Neural progenitor cell (in vitro differentiated cells): Measurements from ENCODE around the gene TTLL10. TPM values are rescaled to one million over a fixed set of nuclear protein-coding genes. Genes with fewer than 3 reads are reported as not detected.

Source experiments
- DNase-seq: peaks from one replicate; pipeline ENCODE4 v3.0.0-alpha.2; 2016; ENCODE audit warnings: low spot score
- H2AFZ ChIP-seq: fragments of 200-600 bp; sonication (generic); replicated peaks from 2 replicates; pipeline ENCODE4 v1.6.1; 2016; ENCODE audit warnings: antibody characterized with exemption
- H3F3A ChIP-seq: fragments of 200-600 bp; sonication (generic); 2 replicates; pipeline ENCODE4 v1.6.1; 2016; ENCODE audit warnings: antibody characterized with exemption, low read depth
- H3K27ac ChIP-seq: fragments of 200-600 bp; sonication (generic); 2 replicates; pipeline ENCODE4 v1.5.1; 2016; ENCODE audit warnings: mild to moderate bottlenecking
- H3K27me3 ChIP-seq: fragments of 200-600 bp; sonication (generic); 2 replicates; pipeline ENCODE4 v1.6.1; 2016; ENCODE audit warnings: mild to moderate bottlenecking, moderate library complexity
- H3K36me3 ChIP-seq: fragments of 200-600 bp; sonication (generic); 2 replicates; pipeline ENCODE4 v1.5.1; 2016
- H3K4me1 ChIP-seq: fragments of 200-600 bp; sonication (generic); 2 replicates; pipeline ENCODE4 v1.6.1; 2016; ENCODE audit warnings: mixed run types
- H3K4me2 ChIP-seq: fragments of 200-600 bp; sonication (generic); 2 replicates; pipeline ENCODE4 v1.6.1; 2016
- H3K4me3 ChIP-seq: fragments of 200-600 bp; sonication (generic); 2 replicates; pipeline ENCODE4 v1.5.1; 2016
- H3K79me2 ChIP-seq: fragments of 200-600 bp; sonication (generic); 2 replicates; pipeline ENCODE4 v1.6.1; 2016; ENCODE audit warnings: low read depth
- H3K9ac ChIP-seq: fragments of 200-600 bp; sonication (generic); 2 replicates; pipeline ENCODE4 v1.6.1; 2016
- H3K9me3 ChIP-seq: fragments of 200-600 bp; sonication (generic); 2 replicates; pipeline ENCODE4 v1.5.1; 2016; ENCODE audit warnings: low read depth
- H4K20me1 ChIP-seq: fragments of 200-600 bp; sonication (generic); 2 replicates; pipeline ENCODE4 v1.6.1; 2016; ENCODE audit warnings: low read depth
- H3K27ac Mint-ChIP-seq: 3 replicates; pipeline ENCODE4 v1.8.0; 2021; ENCODE audit warnings: mixed read lengths
- H3K27me3 Mint-ChIP-seq: 2 replicates; pipeline ENCODE4 v1.8.0; 2022; ENCODE audit warnings: low read depth, mild to moderate bottlenecking, inconsistent platforms, moderate library complexity, mixed read lengths; ENCODE audit not compliant: insufficient read depth
- H3K36me3 Mint-ChIP-seq: 3 replicates; pipeline ENCODE4 v1.8.0; 2021; ENCODE audit warnings: mixed read lengths
- H3K4me1 Mint-ChIP-seq: 3 replicates; pipeline ENCODE4 v1.8.0; 2021; ENCODE audit warnings: mixed read lengths
- H3K4me3 Mint-ChIP-seq: 3 replicates; pipeline ENCODE4 v1.8.0; 2021; ENCODE audit warnings: mild to moderate bottlenecking, moderate library complexity, mixed read lengths
- H3K9me3 Mint-ChIP-seq: 3 replicates; pipeline ENCODE4 v1.8.0; 2020; ENCODE audit warnings: mixed read lengths
- CTCF ChIP-seq: fragments of 200-600 bp; sonication (generic); IDR thresholded peaks from 2 replicates; pipeline ENCODE4 v1.5.1; 2017; ENCODE audit warnings: antibody characterized with exemption, mild to moderate bottlenecking
- EZH2 ChIP-seq: fragments of 200-600 bp; sonication (generic); IDR thresholded peaks from 2 replicates; pipeline ENCODE4 v1.6.1; 2017; ENCODE audit warnings: antibody characterized with exemption, mild to moderate bottlenecking, moderate library complexity
- EZH2phosphoT487 ChIP-seq: fragments of 200-600 bp; sonication (generic); IDR thresholded peaks from 2 replicates; pipeline ENCODE4 v1.6.1; 2017; ENCODE audit warnings: antibody characterized with exemption
- total RNA-seq: library from RNA; depleted of rRNA; stranded (reverse); fragments of >200 nt; gene quantifications from 2 replicates; pipeline ENCODE4 v1.2.3, GENCODE V29; 2015; ENCODE audit warnings: low replicate concordance

TTLL10 gene
- total RNA-seq, 1 donor from 2014 or later, result not detected

- H3F3A ChIP-seq, result no peaks in the 10 kb centered on the region
- H3K9ac ChIP-seq, result no peak overlapping the region
- TF ChIP-seq CTCF, result no peak
- no peak for TF ChIP-seq EZH2phosphoT487
- no peak for TF ChIP-seq EZH2
- no peak overlapping the region for H2AFZ ChIP-seq
- H3K27me3 Mint-ChIP-seq, result peaks cover 5% of the 10 kb centered on the region
- H3K79me2 ChIP-seq, result no peaks in the 10 kb centered on the region
- no peaks in the 10 kb centered on the region for H3K9me3 ChIP-seq
- no peak overlapping the region for H3K4me2 ChIP-seq
- no peaks in the 10 kb centered on the region for H3K36me3 ChIP-seq
- no peaks in the 10 kb centered on the region for H3K27me3 ChIP-seq
- H3K9me3 Mint-ChIP-seq, result no peaks in the 10 kb centered on the region
- H3K4me1 ChIP-seq, result no peaks in the 10 kb centered on the region
- H3K36me3 Mint-ChIP-seq, result no peaks in the 10 kb centered on the region
- DNase-seq, result no peak
- peaks cover 10% of the 10 kb centered on the region for H3K4me1 Mint-ChIP-seq
- no peak overlapping the region for H3K27ac Mint-ChIP-seq
- no peaks in the 10 kb centered on the region for H4K20me1 ChIP-seq
- no peak overlapping the region for H3K4me3 ChIP-seq
- H3K4me3 Mint-ChIP-seq, result no peak overlapping the region
- no peak overlapping the region for H3K27ac ChIP-seq
Measured at GRCh38 chr1:1146026-1146425, 27.7 kb upstream of the TTLL10 start.

GRCh38 chr1:1146596-1146995 lies 27.1 kb upstream of the TTLL10 start:
- Histone ChIP-seq H3F3A (no peaks in the 10 kb centered on the region), H3K4me2 (no peak overlapping the region), H3K79me2 (no peaks in the 10 kb centered on the region), H3K27me3 (no peaks in the 10 kb centered on the region), H3K27ac (no peak overlapping the region), H3K4me1 (no peaks in the 10 kb centered on the region), H3K36me3 (no peaks in the 10 kb centered on the region), H3K9me3 (no peaks in the 10 kb centered on the region), H3K9ac (no peak overlapping the region), H3K4me3 (no peak overlapping the region), H4K20me1 (no peaks in the 10 kb centered on the region), H2AFZ (no peak overlapping the region)
- Mint-ChIP-seq H3K4me1 (peaks cover 10% of the 10 kb centered on the region), H3K27ac (peak overlapping the region; percentile 97), H3K36me3 (no peaks in the 10 kb centered on the region), H3K27me3 (peaks cover 5% of the 10 kb centered on the region), H3K4me3 (no peak overlapping the region), H3K9me3 (no peaks in the 10 kb centered on the region)
- TF ChIP-seq EZH2phosphoT487 (no peak), CTCF (no peak), EZH2 (no peak)
- DNase-seq, result no peak

GRCh38 chr1:1148061-1148460 lies 25.6 kb upstream of the TTLL10 start:
- Histone ChIP-seq H3K4me3 (no peak overlapping the region), H3K27ac (no peak overlapping the region), H3K79me2 (no peaks in the 10 kb centered on the region), H4K20me1 (no peaks in the 10 kb centered on the region), H3K27me3 (no peaks in the 10 kb centered on the region), H3K9ac (no peak overlapping the region), H2AFZ (no peak overlapping the region), H3F3A (peaks cover 10% of the 10 kb centered on the region), H3K9me3 (no peaks in the 10 kb centered on the region), H3K4me2 (no peak overlapping the region), H3K36me3 (no peaks in the 10 kb centered on the region), H3K4me1 (no peaks in the 10 kb centered on the region)
- H3K4me3 Mint-ChIP-seq, result no peak overlapping the region
- TF ChIP-seq CTCF (no peak), EZH2phosphoT487 (no peak), EZH2 (no peak)
- no peak for DNase-seq
- peaks cover 6% of the 10 kb centered on the region for H3K4me1 Mint-ChIP-seq
- H3K27ac Mint-ChIP-seq, result no peak overlapping the region
- H3K9me3 Mint-ChIP-seq, result peaks cover 12% of the 10 kb centered on the region
- H3K27me3 Mint-ChIP-seq, result peaks cover 11% of the 10 kb centered on the region
- H3K36me3 Mint-ChIP-seq, result peaks cover 2% of the 10 kb centered on the region
